Keratinocyte (primary cell): ENCODE data around the gene TFDP2. TPM values are rescaled to one million over a fixed set of nuclear protein-coding genes. Genes with fewer than 3 reads are reported as not detected.
"Not testable (repeated sequence)": the region's sequence is repeated elsewhere in the genome, so short reads cannot be mapped to it uniquely, and the experiment has no call there.

Source experiments
- DNase-seq: peaks from one replicate; pipeline ENCODE4 v3.0.0-alpha.2; 2011; ENCODE audit warnings: low read depth, missing footprints, low spot score
- FAIRE-seq: peaks from 2 replicates; lab custom pipeline; 2011; peaks lifted over from hg19 to GRCh38; lab: Jason Lieb, UNC
- H2AFZ ChIP-seq: 2 replicates; pipeline ENCODE4 v1.6.0; 2012; ENCODE audit warnings: low read length, control low read depth, inconsistent platforms; ENCODE audit not compliant: control insufficient read depth
- H3K27ac ChIP-seq: 2 replicates; pipeline ENCODE4 v1.5.1; 2011; ENCODE audit warnings: low read length; ENCODE audit not compliant: control insufficient read depth, insufficient read depth
- H3K27me3 ChIP-seq: 3 replicates; pipeline ENCODE4 v1.6.0; 2011; ENCODE audit warnings: low read length; ENCODE audit not compliant: control insufficient read depth, insufficient read depth; ENCODE audit errors: extremely low read depth
- H3K36me3 ChIP-seq, 2 experiments: 2 replicates in 1 of 2; 3 replicates in 1 of 2; pipeline ENCODE4 v1.5.1; 2011; ENCODE audit warnings: low read length in 2 of 2, mild to moderate bottlenecking in 1 of 2; ENCODE audit not compliant: control insufficient read depth in 2 of 2, insufficient read depth in 2 of 2; ENCODE audit errors: extremely low read depth in 1 of 2
- H3K4me1 ChIP-seq: 3 replicates; pipeline ENCODE4 v1.5.1; 2011; ENCODE audit warnings: low read length; ENCODE audit not compliant: control insufficient read depth, insufficient read depth; ENCODE audit errors: extremely low read depth
- H3K4me2 ChIP-seq: 3 replicates; pipeline ENCODE4 v1.6.0; 2011; ENCODE audit warnings: low read depth, low read length; ENCODE audit not compliant: control insufficient read depth, insufficient read depth; ENCODE audit errors: extremely low read depth
- H3K4me3 ChIP-seq, 3 experiments: fragments of 200-600 bp in 1 of 3; sonication (generic) in 1 of 3; 2 replicates in 2 of 3; 3 replicates in 1 of 3; pipeline ENCODE4 v1.5.1; 2011 to 2016; ENCODE audit warnings: low read length in 3 of 3, mild to moderate bottlenecking in 3 of 3, control low read depth in 2 of 3, inconsistent platforms in 1 of 3, low read depth in 1 of 3, mixed read lengths in 1 of 3, mixed run types in 1 of 3, moderate library complexity in 1 of 3; ENCODE audit not compliant: control insufficient read depth in 2 of 3, insufficient read depth in 2 of 3; ENCODE audit errors: extremely low read depth in 1 of 3
- H3K79me2 ChIP-seq: 2 replicates; pipeline ENCODE4 v1.6.0; 2012; ENCODE audit warnings: low read length; ENCODE audit not compliant: control insufficient read depth, insufficient read depth
- H3K9ac ChIP-seq: 3 replicates; pipeline ENCODE4 v1.6.0; 2011; ENCODE audit warnings: low read length; ENCODE audit not compliant: control insufficient read depth, insufficient read depth; ENCODE audit errors: extremely low read depth
- H3K9me1 ChIP-seq: 3 replicates; pipeline ENCODE4 v1.6.0; 2011; ENCODE audit warnings: low read length; ENCODE audit not compliant: control insufficient read depth, insufficient read depth; ENCODE audit errors: extremely low read depth
- H3K9me3 ChIP-seq: 2 replicates; pipeline ENCODE4 v1.5.1; 2012; ENCODE audit warnings: low read depth, low read length; ENCODE audit not compliant: control insufficient read depth
- H4K20me1 ChIP-seq: 3 replicates; pipeline ENCODE4 v1.6.0; 2011; ENCODE audit warnings: low read length; ENCODE audit not compliant: control insufficient read depth, insufficient read depth; ENCODE audit errors: extremely low read depth
- CTCF ChIP-seq, 3 experiments: IDR thresholded peaks in 1 of 3; conservative IDR thresholded peaks in 1 of 3; optimal IDR thresholded peaks in 1 of 3; 2 replicates in 2 of 3; 3 replicates in 1 of 3; pipeline versions ENCODE3 to v1.5.1; 2011; ENCODE audit warnings: low read length in 3 of 3, mild to moderate bottlenecking in 3 of 3, moderate library complexity in 2 of 3, control low read depth in 1 of 3, inconsistent platforms in 1 of 3; ENCODE audit not compliant: insufficient read depth in 2 of 3; ENCODE audit errors: extremely low read depth in 1 of 3
- EZH2 ChIP-seq: IDR thresholded peaks from one replicate; pipeline ENCODE4 v1.6.1; 2012; ENCODE audit warnings: inconsistent platforms, mild to moderate bottlenecking, low read length, moderate library complexity
- dilution Hi-C: fragments of 300-500 bp; cut with MboI; formaldehyde crosslinking; loops from one replicate; pipeline ENCODE4 v1.7.0; 2020; ENCODE audit warnings: low sequenced_read_pairs; ENCODE audit not compliant: extremely low pct_ligation_motif_present
- polyA plus RNA-seq, 5 experiments: library from polyadenylated mRNA; depleted of rRNA in 3 of 5; stranded (reverse) in 3 of 5; stranded (forward) in 1 of 5; unstranded in 1 of 5; fragments of >200 nt; gene quantifications; 1 replicate in 1 of 5; 2 replicates in 3 of 5; 3 replicates in 1 of 5; pipeline versions ENCODE4 v1.2.1 to v1.2.3, GENCODE V29; 2011 to 2012; ENCODE audit warnings: missing spikeins in 2 of 5, low read depth in 1 of 5, low replicate concordance in 1 of 5

TFDP2 gene
- polyA plus RNA-seq, 1 donor (not counting 4 experiments of a cell fraction or from before 2014, with no cell fraction given): 40.6 TPM

GRCh38 chr3:142077155-142077858, 72.0 kb downstream of the TFDP2 start:
- Histone ChIP-seq H3K9me1 (no peaks in the 10 kb centered on the region), H3K4me3 (no peak overlapping the region), H3K9me3 (no peaks in the 10 kb centered on the region), H3K36me3 (no peaks in the 10 kb centered on the region), H3K79me2 (no peaks in the 10 kb centered on the region), H3K4me1 (no peaks in the 10 kb centered on the region), H3K27ac (no peak overlapping the region), H3K27me3 (no peaks in the 10 kb centered on the region), H2AFZ (no peak overlapping the region), H3K9ac (no peak overlapping the region), H3K4me2 (no peak overlapping the region), H4K20me1 (no peaks in the 10 kb centered on the region)
- dilution Hi-C loops: no loop called here
- TF ChIP-seq CTCF (optimal IDR thresholded peaks at IDR 0.05 in 1 of 3, IDR thresholded peaks at IDR 0.05 in 1 of 3, conservative IDR thresholded peaks at IDR 0.05 in 1 of 3; ENCODE audit: extremely low read depth in 1 of 3, insufficient read depth in 2 of 3, low read length in 3 of 3): no peak
- TF ChIP-seq EZH2: no peak
- no peak for FAIRE-seq
- no peak for DNase-seq

- H3K27me3 ChIP-seq, H3K27ac ChIP-seq, H4K20me1 ChIP-seq, H3K4me1 ChIP-seq, DNase-seq, FAIRE-seq, H3K36me3 ChIP-seq, H3K79me2 ChIP-seq, H3K9ac ChIP-seq, H2AFZ ChIP-seq, H3K4me2 ChIP-seq, dilution Hi-C loops, H3K9me3 ChIP-seq, H3K4me3 ChIP-seq, H3K9me1 ChIP-seq: not testable (repeated sequence)
Measured at GRCh38 chr3:142075656-142076055, 73.7 kb downstream of the TFDP2 start.

- FAIRE-seq (no peak), DNase-seq (no peak)
- H3K79me2 ChIP-seq: no peaks in the 10 kb centered on the region
- no peaks in the 10 kb centered on the region for H3K4me1 ChIP-seq
- H3K36me3 ChIP-seq: no peaks in the 10 kb centered on the region
- H3K4me2 ChIP-seq: no peak overlapping the region
- no peak overlapping the region for H3K9ac ChIP-seq
- no peaks in the 10 kb centered on the region for H3K9me3 ChIP-seq
- dilution Hi-C loops: no loop called here
- H3K27ac ChIP-seq: no peak overlapping the region
- no peaks in the 10 kb centered on the region for H4K20me1 ChIP-seq
- H2AFZ ChIP-seq: no peak overlapping the region
- no peaks in the 10 kb centered on the region for H3K27me3 ChIP-seq
- TF ChIP-seq CTCF (optimal IDR thresholded peaks at IDR 0.05 in 1 of 3, IDR thresholded peaks at IDR 0.05 in 1 of 3, conservative IDR thresholded peaks at IDR 0.05 in 1 of 3; ENCODE audit: extremely low read depth in 1 of 3, insufficient read depth in 2 of 3, low read length in 3 of 3) (no peak), EZH2 (no peak)
- no peaks in the 10 kb centered on the region for H3K9me1 ChIP-seq
- no peak overlapping the region for H3K4me3 ChIP-seq
Measured at GRCh38 chr3:142072816-142073215, 76.5 kb downstream of the TFDP2 start.
